ENCODE measurements around the gene MBL2.

The MBL2 gene

DNA sequence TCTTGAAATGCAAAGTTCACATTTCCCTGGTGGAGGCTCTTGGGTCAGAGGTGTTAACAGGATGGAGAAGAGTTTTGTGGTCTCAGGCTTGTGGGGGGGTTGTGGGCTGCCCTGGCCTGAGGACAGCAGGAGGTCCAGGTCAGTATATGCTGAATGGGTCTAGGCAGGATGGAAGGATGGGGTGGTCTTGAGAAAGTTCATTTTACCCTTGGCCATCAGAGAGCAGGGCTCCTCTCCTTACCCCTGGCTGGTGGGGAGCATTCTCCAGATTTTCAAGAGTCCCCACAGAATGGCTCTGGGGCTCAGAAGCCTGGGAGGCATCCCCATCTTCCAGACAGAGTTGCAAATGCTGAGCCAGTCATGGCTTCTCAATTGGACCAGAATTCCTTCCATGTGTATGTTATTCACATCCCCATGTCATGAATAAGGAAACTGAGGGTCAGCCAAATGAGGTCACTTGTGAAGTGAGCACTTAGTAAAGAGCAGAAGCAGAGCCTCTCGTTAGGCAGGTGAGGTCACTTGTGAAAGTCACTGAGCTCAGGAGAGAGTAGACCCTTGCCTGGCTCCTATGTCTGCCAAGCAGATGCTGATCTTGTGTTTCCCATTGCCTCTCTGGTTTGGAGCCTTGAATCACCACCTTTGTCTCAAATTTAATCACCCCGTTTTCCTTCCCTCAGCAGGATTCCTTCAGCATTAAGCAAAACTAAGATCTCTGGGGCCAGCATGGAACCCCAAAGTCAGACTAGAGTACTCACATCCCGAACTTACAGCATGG is 33.0 kb downstream of the MBL2 start:
- DNase-seq = no peak

DNA sequence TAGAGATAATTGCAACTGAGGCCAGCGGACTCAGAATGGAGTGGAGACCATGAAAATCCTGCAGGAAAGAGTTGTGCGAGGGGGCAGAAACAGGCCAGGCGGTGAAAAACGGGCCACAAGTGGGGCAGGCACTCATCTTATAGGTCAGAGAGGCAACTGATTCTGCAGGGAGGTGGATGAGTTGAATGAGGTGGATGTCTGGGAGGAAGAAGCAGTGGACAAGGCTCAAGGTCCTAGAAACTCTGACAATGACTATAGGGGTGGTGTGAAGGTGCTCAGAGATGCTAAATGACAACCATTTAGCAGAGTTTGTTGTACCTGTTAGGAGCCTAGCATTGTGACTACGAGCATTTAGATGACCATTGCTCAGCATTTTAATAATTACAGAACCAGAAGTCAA is 33.6 kb downstream of the MBL2 start:
- DNase-seq = no peak

DNA sequence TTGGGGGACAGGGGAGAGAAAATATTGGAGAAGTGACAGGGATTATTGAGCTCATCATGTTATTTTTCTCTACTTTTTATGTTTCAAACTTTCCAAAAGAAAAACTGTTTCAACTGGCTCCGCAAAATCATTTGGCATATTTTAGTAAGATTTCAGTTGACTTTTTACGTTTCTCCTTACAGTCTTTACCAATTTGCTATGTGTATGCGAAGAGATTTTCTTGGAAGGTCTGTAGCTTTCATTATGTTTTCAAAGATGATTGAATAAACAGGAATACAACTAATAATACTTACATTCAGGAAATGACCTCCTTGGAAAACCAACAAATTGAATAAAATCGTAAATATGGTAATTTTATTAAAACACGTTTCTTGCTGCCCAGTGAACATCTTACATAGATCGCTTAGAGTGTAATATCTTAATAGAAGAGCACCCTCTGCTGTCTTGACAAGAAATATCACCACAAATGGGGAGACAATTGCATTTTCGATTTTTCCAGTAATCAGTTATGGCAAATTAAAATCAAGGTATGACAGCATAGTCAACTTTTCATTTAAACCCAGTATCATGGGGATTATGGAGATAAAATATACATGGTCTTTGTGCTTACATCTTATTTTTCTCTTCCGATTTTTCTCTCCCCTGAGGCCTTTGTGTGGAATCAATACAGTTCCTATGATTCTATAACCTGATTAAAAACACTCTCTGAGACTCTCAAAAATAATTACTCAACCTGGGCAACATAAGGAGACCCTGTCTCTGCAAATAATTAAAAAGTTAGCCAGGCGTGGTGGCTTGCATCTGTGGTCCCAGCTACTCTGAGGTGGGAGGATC is 43.1 kb downstream of the MBL2 start:
- DNase-seq = no peak

DNA sequence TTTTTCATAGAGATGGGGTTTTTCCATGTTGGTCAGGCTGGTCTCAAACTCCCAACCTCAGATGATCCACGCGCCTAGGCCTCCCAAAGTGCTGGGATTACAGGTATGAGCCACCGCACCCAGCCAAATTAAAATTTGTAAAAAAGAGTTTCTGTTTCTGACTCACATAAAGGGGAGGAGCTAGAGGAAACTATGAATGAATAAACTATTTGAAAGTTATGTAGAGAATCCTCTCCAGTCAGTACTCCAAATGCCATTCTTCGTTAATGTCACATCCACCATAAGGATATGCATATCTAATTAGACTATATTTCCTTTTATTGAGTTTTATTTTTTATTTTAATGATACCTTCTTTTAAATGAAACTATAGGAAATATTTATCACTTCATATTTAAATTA is 52.6 kb downstream of the MBL2 start:
- DNase-seq = no peak
